ENCODE data around the gene LCP1. TPM values are rescaled to one million over a fixed set of nuclear protein-coding genes. Genes with fewer than 3 reads are reported as not detected.
"Not testable (repeated sequence)": the region's sequence is repeated elsewhere in the genome, so short reads cannot be mapped to it uniquely, and the experiment has no call there.

LCP1 gene
- 0.76 and 1.1 TPM in 2 replicates for total RNA-seq (2012; rRNA removed)

GRCh38 chr13:46181840-46182490, at the start of gene LCP1:
TSS of gene LCP1 (minus strand) at chr13:46182177. CDS start at chr13:46159662, 22,515 bp downstream.
- H3K27me3 ChIP-seq (ENCODE audit: control insufficient read depth, insufficient read depth, low read length), result peaks cover 9% of the 10 kb centered on the region
- no peaks in the 10 kb centered on the region for H3K36me3 ChIP-seq (ENCODE audit: insufficient read depth, low read length)
- no peaks in the 10 kb centered on the region for H3K9me3 ChIP-seq (replicated peaks; ENCODE audit: low read length)
- H3K4me2 ChIP-seq (ENCODE audit: low read length), result no peak within 1 kb of the TSS
- no peak within 1 kb of the TSS for H3K4me3 ChIP-seq (ENCODE audit: low read length)
- H3K9ac ChIP-seq (ENCODE audit: low read depth, low read length), result no peak within 1 kb of the TSS
- no peaks in the 10 kb centered on the region for H3K4me1 ChIP-seq (ENCODE audit: control insufficient read depth, insufficient read depth, low read length)

GRCh38 chr13:46229251-46229650, 47.3 kb upstream of the LCP1 start:
- no peaks in the 10 kb centered on the region for H3K27me3 ChIP-seq (ENCODE audit: control insufficient read depth, insufficient read depth, low read length)
- peaks cover 3% of the 10 kb centered on the region for H3K9me3 ChIP-seq (replicated peaks; ENCODE audit: low read length)
- no peaks in the 10 kb centered on the region for H3K4me1 ChIP-seq (ENCODE audit: control insufficient read depth, insufficient read depth, low read length)
- no peaks in the 10 kb centered on the region for H3K36me3 ChIP-seq (ENCODE audit: insufficient read depth, low read length)
- H3K9ac ChIP-seq (ENCODE audit: low read depth, low read length), result no peak overlapping the region
- no peak overlapping the region for H3K4me3 ChIP-seq (ENCODE audit: low read length)
- no peak overlapping the region for H3K4me2 ChIP-seq (ENCODE audit: low read length)

- not testable (repeated sequence) for H3K4me2 ChIP-seq (ENCODE audit: low read length); H3K36me3 ChIP-seq (ENCODE audit: insufficient read depth, low read length); H3K4me1 ChIP-seq (ENCODE audit: control insufficient read depth, insufficient read depth, low read length); H3K4me3 ChIP-seq (ENCODE audit: low read length); H3K27me3 ChIP-seq (ENCODE audit: control insufficient read depth, insufficient read depth, low read length); H3K9ac ChIP-seq (ENCODE audit: low read depth, low read length); H3K9me3 ChIP-seq (replicated peaks; ENCODE audit: low read length)
These were observed 38.3 kb upstream of the LCP1 start for GRCh38 chr13:46220234-46220633.

DNA sequence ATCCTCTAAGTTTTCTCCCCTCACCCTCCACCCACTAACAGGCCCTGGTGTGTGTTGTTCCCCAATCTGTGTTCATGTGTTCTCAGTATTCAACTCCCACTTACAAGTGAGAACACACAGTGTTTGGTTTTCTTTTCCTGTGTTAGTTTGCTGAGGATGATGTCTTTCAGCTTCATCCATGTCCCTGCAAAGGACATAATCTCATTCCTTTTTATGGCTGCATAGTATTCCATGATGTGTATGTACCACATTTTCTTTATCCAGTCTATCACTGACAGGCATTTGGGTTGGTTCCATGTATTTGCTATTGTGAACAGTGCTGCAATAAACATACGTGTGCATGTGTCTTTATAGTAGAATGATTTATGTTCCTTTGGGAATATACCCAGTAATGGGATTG, 32.8 kb upstream of the LCP1 start:
- not testable (repeated sequence) for H3K4me3 ChIP-seq (ENCODE audit: low read length); H3K36me3 ChIP-seq (ENCODE audit: insufficient read depth, low read length); H3K9me3 ChIP-seq (replicated peaks; ENCODE audit: low read length); H3K9ac ChIP-seq (ENCODE audit: low read depth, low read length); H3K4me2 ChIP-seq (ENCODE audit: low read length); H3K27me3 ChIP-seq (ENCODE audit: control insufficient read depth, insufficient read depth, low read length)
- H3K4me1 ChIP-seq (ENCODE audit: control insufficient read depth, insufficient read depth, low read length), result peaks cover 11% of the 10 kb centered on the region

DNA sequence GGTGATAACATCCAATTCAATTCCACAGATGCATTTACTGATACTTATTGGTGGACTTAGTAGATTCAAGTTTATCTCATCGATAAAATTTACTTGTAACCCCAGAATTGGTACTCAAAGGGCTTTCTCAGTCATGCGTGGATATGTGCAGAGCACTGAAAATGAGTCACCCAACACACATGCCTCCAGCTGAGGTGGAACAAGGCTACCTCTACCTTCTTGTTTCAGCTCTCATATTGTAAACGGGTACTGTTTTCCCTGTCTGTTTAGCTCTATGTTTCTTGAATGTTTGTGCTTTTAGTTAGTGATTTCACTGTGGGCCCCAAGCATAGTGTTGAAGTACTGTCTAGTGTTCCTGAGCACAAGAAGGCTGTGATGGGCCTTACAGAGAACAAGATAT, 31.3 kb upstream of the LCP1 start:
- no peak overlapping the region for H3K9ac ChIP-seq (ENCODE audit: low read depth, low read length)
- H3K9me3 ChIP-seq (replicated peaks; ENCODE audit: low read length), result no peaks in the 10 kb centered on the region
- H3K4me3 ChIP-seq (ENCODE audit: low read length), result no peak overlapping the region
- H3K27me3 ChIP-seq (ENCODE audit: control insufficient read depth, insufficient read depth, low read length), result no peaks in the 10 kb centered on the region
- H3K36me3 ChIP-seq (ENCODE audit: insufficient read depth, low read length), result no peaks in the 10 kb centered on the region
- H3K4me2 ChIP-seq (ENCODE audit: low read length), result no peak overlapping the region
- peaks cover 11% of the 10 kb centered on the region for H3K4me1 ChIP-seq (ENCODE audit: control insufficient read depth, insufficient read depth, low read length)

- H3K4me1 ChIP-seq (ENCODE audit: control insufficient read depth, insufficient read depth, low read length), result peaks cover 11% of the 10 kb centered on the region
- H3K36me3 ChIP-seq (ENCODE audit: insufficient read depth, low read length), result no peaks in the 10 kb centered on the region
- peaks cover 4% of the 10 kb centered on the region for H3K27me3 ChIP-seq (ENCODE audit: control insufficient read depth, insufficient read depth, low read length)
- H3K4me3 ChIP-seq (ENCODE audit: low read length), result peak within 1 kb of the TSS; percentile 76
- peak within 1 kb of the TSS; percentile 94 for H3K4me2 ChIP-seq (ENCODE audit: low read length)
- peak within 1 kb of the TSS; percentile 37 for H3K9ac ChIP-seq (ENCODE audit: low read depth, low read length)
- no peaks in the 10 kb centered on the region for H3K9me3 ChIP-seq (replicated peaks; ENCODE audit: low read length)
These were observed 29.7 kb upstream of the LCP1 start, which contains the start of gene LRRC63 for GRCh38 chr13:46211483-46212351. TSS of gene LRRC63 (plus strand) at chr13:46211928. CDS start at chr13:46213035, 1,107 bp downstream.

- H3K27me3 ChIP-seq (ENCODE audit: control insufficient read depth, insufficient read depth, low read length), result peaks cover 6% of the 10 kb centered on the region
- H3K4me2 ChIP-seq (ENCODE audit: low read length), result peak overlapping the region; percentile 94
- peak overlapping the region; percentile 37 for H3K9ac ChIP-seq (ENCODE audit: low read depth, low read length)
- no peaks in the 10 kb centered on the region for H3K36me3 ChIP-seq (ENCODE audit: insufficient read depth, low read length)
- H3K4me3 ChIP-seq (ENCODE audit: low read length), result peak overlapping the region; percentile 76
- peaks cover 11% of the 10 kb centered on the region for H3K4me1 ChIP-seq (ENCODE audit: control insufficient read depth, insufficient read depth, low read length)
- H3K9me3 ChIP-seq (replicated peaks; ENCODE audit: low read length), result no peaks in the 10 kb centered on the region
These were observed 29.1 kb upstream of the LCP1 start for GRCh38 chr13:46211116-46211482.

DNA sequence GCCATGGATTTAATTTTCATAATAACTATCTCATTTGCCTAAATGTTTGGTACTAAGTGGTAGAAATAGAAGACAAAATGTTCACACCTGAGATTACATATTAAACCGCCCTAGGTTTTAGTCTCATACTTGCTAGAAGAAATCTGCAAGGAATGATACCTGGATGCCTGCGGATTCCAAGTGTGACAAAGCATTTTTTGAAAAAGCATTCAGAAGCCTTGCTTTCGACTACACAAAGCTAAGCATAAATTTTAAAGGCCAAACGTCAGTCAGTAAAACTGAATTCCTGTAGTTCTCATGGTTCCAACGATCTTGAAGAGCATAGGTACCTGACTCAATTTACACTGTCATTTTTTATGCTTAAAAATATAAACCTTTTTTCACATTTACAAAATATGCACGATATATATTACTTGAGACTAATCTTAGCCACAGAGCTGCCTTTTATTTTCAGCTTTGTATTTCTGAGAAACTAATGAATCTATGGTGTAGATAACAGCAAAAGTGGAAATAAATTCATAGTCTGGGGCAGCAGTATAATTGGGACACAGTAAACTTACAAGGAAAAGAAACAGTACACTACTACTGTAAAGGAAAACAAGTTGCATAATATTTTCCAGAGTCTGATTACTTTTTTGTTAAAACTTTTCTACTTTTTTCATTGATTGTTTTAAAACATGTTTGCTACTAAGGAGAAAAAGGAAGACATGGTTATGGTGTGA, 28.5 kb upstream of the LCP1 start:
- Histone ChIP-seq H3K27me3 (ENCODE audit: control insufficient read depth, insufficient read depth, low read length) (peaks cover 6% of the 10 kb centered on the region), H3K4me3 (ENCODE audit: low read length) (no peak overlapping the region)

GRCh38 chr13:46207828-46208227, 25.9 kb upstream of the LCP1 start:
- Histone ChIP-seq H3K36me3 (ENCODE audit: insufficient read depth, low read length) (no peaks in the 10 kb centered on the region), H3K4me3 (ENCODE audit: low read length) (no peak overlapping the region), H3K9ac (ENCODE audit: low read depth, low read length) (no peak overlapping the region), H3K9me3 (replicated peaks; ENCODE audit: low read length) (no peaks in the 10 kb centered on the region), H3K27me3 (ENCODE audit: control insufficient read depth, insufficient read depth, low read length) (peaks cover 6% of the 10 kb centered on the region), H3K4me1 (ENCODE audit: control insufficient read depth, insufficient read depth, low read length) (peaks cover 11% of the 10 kb centered on the region), H3K4me2 (ENCODE audit: low read length) (no peak overlapping the region)

More for the DNA sequence above, 28.5 kb upstream of the LCP1 start:
- Histone ChIP-seq H3K4me1 (ENCODE audit: control insufficient read depth, insufficient read depth, low read length) (peaks cover 11% of the 10 kb centered on the region), H3K36me3 (ENCODE audit: insufficient read depth, low read length) (no peaks in the 10 kb centered on the region), H3K9me3 (replicated peaks; ENCODE audit: low read length) (no peaks in the 10 kb centered on the region), H3K9ac (ENCODE audit: low read depth, low read length) (no peak overlapping the region), H3K4me2 (ENCODE audit: low read length) (peak overlapping the region; percentile 94)

- H3K4me3 ChIP-seq (ENCODE audit: low read length), result no peak overlapping the region
- no peak overlapping the region for H3K9ac ChIP-seq (ENCODE audit: low read depth, low read length)
- H3K4me1 ChIP-seq (ENCODE audit: control insufficient read depth, insufficient read depth, low read length), result peaks cover 2% of the 10 kb centered on the region
- no peaks in the 10 kb centered on the region for H3K9me3 ChIP-seq (replicated peaks; ENCODE audit: low read length)
- no peaks in the 10 kb centered on the region for H3K36me3 ChIP-seq (ENCODE audit: insufficient read depth, low read length)
- H3K27me3 ChIP-seq (ENCODE audit: control insufficient read depth, insufficient read depth, low read length), result peaks cover 6% of the 10 kb centered on the region
- no peak overlapping the region for H3K4me2 ChIP-seq (ENCODE audit: low read length)
These were observed 24.2 kb upstream of the LCP1 start for GRCh38 chr13:46206143-46206542.

GRCh38 chr13:46202966-46203365, 21.0 kb upstream of the LCP1 start:
- Histone ChIP-seq H3K4me1 (ENCODE audit: control insufficient read depth, insufficient read depth, low read length) (no peaks in the 10 kb centered on the region), H3K9ac (ENCODE audit: low read depth, low read length) (no peak overlapping the region), H3K4me2 (ENCODE audit: low read length) (no peak overlapping the region), H3K36me3 (ENCODE audit: insufficient read depth, low read length) (no peaks in the 10 kb centered on the region), H3K4me3 (ENCODE audit: low read length) (no peak overlapping the region), H3K27me3 (ENCODE audit: control insufficient read depth, insufficient read depth, low read length) (peaks cover 6% of the 10 kb centered on the region), H3K9me3 (replicated peaks; ENCODE audit: low read length) (no peaks in the 10 kb centered on the region)

All from skeletal muscle satellite cell (primary cell).